Hepatocyte (in vitro differentiated cells): ENCODE data around the gene SPATA12. TPM values are rescaled to one million over a fixed set of nuclear protein-coding genes. Genes with fewer than 3 reads are reported as not detected.

Experiments
- DNase-seq: peaks from one replicate; pipeline ENCODE4 v3.0.0-alpha.2; 2016; ENCODE audit warnings: low spot score
- H2AFZ ChIP-seq: fragments of 200-600 bp; sonication (generic); 2 replicates; pipeline ENCODE4 v1.6.0; 2016; ENCODE audit warnings: antibody characterized with exemption, mild to moderate bottlenecking
- H3K27ac ChIP-seq: fragments of 200-600 bp; sonication (generic); 2 replicates; pipeline ENCODE4 v1.5.1; 2016; ENCODE audit warnings: mild to moderate bottlenecking
- H3K27me3 ChIP-seq: fragments of 200-600 bp; sonication (generic); 2 replicates; pipeline ENCODE4 v1.6.1; 2016
- H3K36me3 ChIP-seq: fragments of 200-600 bp; sonication (generic); replicated peaks from 2 replicates; pipeline ENCODE4 v1.5.1; 2016; ENCODE audit warnings: low read depth; ENCODE audit not compliant: insufficient read depth
- H3K4me1 ChIP-seq: fragments of 200-600 bp; sonication (generic); 2 replicates; pipeline ENCODE4 v1.5.1; 2016; ENCODE audit warnings: mild to moderate bottlenecking, moderate library complexity; ENCODE audit not compliant: insufficient read depth
- H3K4me2 ChIP-seq: fragments of 200-600 bp; sonication (generic); 2 replicates; pipeline ENCODE4 v1.6.0; 2016
- H3K4me3 ChIP-seq: fragments of 200-600 bp; sonication (generic); 2 replicates; pipeline ENCODE4 v1.5.1; 2016; ENCODE audit warnings: mild to moderate bottlenecking
- H3K79me2 ChIP-seq: fragments of 200-600 bp; sonication (generic); 2 replicates; pipeline ENCODE4 v1.6.0; 2017; ENCODE audit warnings: mild to moderate bottlenecking
- H3K9me2 ChIP-seq: fragments of 200-600 bp; sonication (generic); replicated peaks from 2 replicates; pipeline ENCODE4 v1.6.0; 2017; ENCODE audit warnings: mild to moderate bottlenecking; ENCODE audit not compliant: insufficient read depth
- H3K9me3 ChIP-seq: fragments of 200-600 bp; sonication (generic); 2 replicates; pipeline ENCODE4 v1.5.1; 2016; ENCODE audit warnings: low read depth, mild to moderate bottlenecking
- H4K20me1 ChIP-seq: fragments of 200-600 bp; sonication (generic); 2 replicates; pipeline ENCODE4 v1.6.0; 2016; ENCODE audit warnings: mild to moderate bottlenecking; ENCODE audit not compliant: insufficient read depth, poor library complexity, severe bottlenecking
- EZH2 ChIP-seq: fragments of 200-600 bp; sonication (generic); IDR thresholded peaks from 2 replicates; pipeline ENCODE4 v1.6.1; 2016; ENCODE audit warnings: antibody characterized with exemption, mild to moderate bottlenecking, borderline replicate concordance
- EZH2phosphoT487 ChIP-seq: fragments of 200-600 bp; sonication (generic); IDR thresholded peaks from one replicate; pipeline ENCODE4 v1.6.1; 2018; ENCODE audit warnings: antibody characterized with exemption, mild to moderate bottlenecking, low read depth, moderate library complexity; ENCODE audit not compliant: unreplicated experiment, severe bottlenecking
- WGBS: methylation state at CpG from one replicate; pipeline ENCODE4 v1.1.6; 2016; ENCODE audit warnings: low lambda C conversion rate; ENCODE audit errors: missing lambda C conversion rate; 5-methylcytosine and 5-hydroxymethylcytosine counted together
- polyA plus RNA-seq: library from polyadenylated mRNA; unstranded; fragments of >200 nt; fragmentation: Nextera tagmentation; extraction: Ambion mirVana; gene quantifications from 2 replicates; pipeline ENCODE4 v1.2.1, GENCODE V29; 2016
- total RNA-seq: library from RNA; depleted of rRNA; stranded (reverse); fragments of >200 nt; gene quantifications from 2 replicates; pipeline ENCODE4 v1.2.3, GENCODE V29; 2014
- TF ChIP-seq, protein P1 (sequence below): fragments of 200-600 bp; sonication (generic); IDR thresholded peaks from 2 replicates; pipeline ENCODE4 v1.5.1; 2016; ENCODE audit warnings: antibody characterized with exemption, mild to moderate bottlenecking; ENCODE audit not compliant: poor library complexity

The SPATA12 gene
- total and polyA plus RNA-seq, 2 experiments from 2014 or later = 0.10 to 0.25 TPM

DNA sequence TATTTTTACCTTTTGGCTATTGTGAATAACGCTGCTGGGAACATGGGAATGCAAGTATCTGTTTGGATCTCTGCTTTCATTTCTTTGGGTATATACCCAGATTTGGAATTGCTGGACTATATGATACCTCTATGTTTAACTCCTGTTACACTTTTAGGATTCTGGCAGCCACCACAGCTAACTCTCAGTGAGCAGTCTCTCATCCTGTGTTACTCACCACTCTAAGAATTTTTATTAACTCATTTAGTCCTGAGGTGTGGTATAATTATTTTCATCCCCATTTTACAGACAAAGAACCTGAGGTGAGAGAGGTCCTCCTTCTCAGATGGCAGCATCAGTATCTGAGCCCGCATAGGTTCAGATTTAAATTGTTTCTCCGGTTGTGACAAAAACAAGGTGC is 1.1 kb downstream of the SPATA12 start:
- peaks cover 3% of the 10 kb centered on the region for H3K4me1 ChIP-seq
- no peak overlapping the region for H2AFZ ChIP-seq
- no peaks in the 10 kb centered on the region for H3K9me3 ChIP-seq
- TF ChIP-seq, protein P1, sequence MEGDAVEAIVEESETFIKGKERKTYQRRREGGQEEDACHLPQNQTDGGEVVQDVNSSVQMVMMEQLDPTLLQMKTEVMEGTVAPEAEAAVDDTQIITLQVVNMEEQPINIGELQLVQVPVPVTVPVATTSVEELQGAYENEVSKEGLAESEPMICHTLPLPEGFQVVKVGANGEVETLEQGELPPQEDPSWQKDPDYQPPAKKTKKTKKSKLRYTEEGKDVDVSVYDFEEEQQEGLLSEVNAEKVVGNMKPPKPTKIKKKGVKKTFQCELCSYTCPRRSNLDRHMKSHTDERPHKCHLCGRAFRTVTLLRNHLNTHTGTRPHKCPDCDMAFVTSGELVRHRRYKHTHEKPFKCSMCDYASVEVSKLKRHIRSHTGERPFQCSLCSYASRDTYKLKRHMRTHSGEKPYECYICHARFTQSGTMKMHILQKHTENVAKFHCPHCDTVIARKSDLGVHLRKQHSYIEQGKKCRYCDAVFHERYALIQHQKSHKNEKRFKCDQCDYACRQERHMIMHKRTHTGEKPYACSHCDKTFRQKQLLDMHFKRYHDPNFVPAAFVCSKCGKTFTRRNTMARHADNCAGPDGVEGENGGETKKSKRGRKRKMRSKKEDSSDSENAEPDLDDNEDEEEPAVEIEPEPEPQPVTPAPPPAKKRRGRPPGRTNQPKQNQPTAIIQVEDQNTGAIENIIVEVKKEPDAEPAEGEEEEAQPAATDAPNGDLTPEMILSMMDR = no peak
- TF ChIP-seq EZH2phosphoT487 (no peak), EZH2 (no peak)
- no peak overlapping the region for H3K4me3 ChIP-seq
- no peaks in the 10 kb centered on the region for H3K27me3 ChIP-seq
- H3K9me2 ChIP-seq = no peaks in the 10 kb centered on the region
- no peak overlapping the region for H3K4me2 ChIP-seq
- WGBS = 89% methylated on average over 3 of the region's 3 CpGs
- H3K36me3 ChIP-seq = no peaks in the 10 kb centered on the region
- H4K20me1 ChIP-seq = no peaks in the 10 kb centered on the region
- peaks cover 10% of the 10 kb centered on the region for H3K79me2 ChIP-seq
- no peak for DNase-seq
- peak overlapping the region; percentile 85 for H3K27ac ChIP-seq

DNA sequence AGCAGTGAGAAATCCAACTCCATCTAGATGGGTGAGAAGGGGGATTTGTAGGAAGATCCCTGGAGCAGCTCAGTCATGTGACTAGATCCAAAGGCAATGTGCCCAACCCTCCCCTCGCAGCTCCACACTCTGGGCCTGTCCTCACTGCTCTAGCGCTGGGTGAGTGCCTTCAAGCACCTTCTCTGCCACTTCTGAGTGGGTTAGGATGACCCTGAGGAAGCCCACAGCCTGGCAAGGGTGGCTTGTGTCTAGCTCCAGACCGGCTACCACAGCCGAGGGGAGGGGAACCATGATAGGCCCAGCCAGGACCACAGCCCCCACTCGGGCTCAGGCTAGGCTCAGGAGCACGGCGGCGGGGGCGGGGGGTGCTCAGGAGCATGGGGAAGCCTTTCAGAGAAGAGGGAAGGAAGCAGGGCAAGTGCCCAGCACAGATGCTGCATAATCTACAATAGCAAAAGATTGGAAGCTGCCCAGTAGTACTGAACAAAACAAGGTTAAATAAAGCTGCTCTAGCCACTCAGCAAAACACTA is 1.7 kb downstream of the SPATA12 start:
- Histone ChIP-seq H2AFZ (no peak overlapping the region), H4K20me1 (no peaks in the 10 kb centered on the region), H3K79me2 (peaks cover 14% of the 10 kb centered on the region), H3K4me3 (no peak overlapping the region), H3K36me3 (no peaks in the 10 kb centered on the region), H3K9me3 (no peaks in the 10 kb centered on the region), H3K27ac (no peak overlapping the region), H3K4me1 (peaks cover 3% of the 10 kb centered on the region), H3K9me2 (no peaks in the 10 kb centered on the region), H3K4me2 (no peak overlapping the region), H3K27me3 (no peaks in the 10 kb centered on the region)
- WGBS = 56% methylated on average over 9 of the region's 9 CpGs
- TF ChIP-seq EZH2 (no peak), EZH2phosphoT487 (no peak)
- TF ChIP-seq, protein P1 = no peak
- DNase-seq = no peak

DNA sequence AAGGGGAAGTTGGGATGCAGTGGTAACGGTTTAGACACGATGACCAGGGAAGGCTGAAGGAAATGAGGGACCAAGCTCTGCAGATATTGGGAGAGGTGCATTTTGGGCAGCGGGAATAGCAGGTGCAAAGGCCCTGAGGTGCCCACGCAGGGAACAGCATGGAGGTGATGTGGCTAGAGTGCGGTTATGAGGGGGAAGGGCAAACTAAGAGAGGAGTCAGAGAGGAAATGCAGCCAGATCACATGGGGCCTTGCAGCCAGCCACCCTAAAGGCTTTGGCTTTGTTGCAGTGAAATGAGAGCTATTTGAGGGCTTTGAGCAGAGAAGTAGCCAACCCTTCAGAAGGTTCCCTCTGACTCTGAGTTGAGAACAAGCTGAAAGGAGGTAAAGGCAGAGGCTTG is 2.6 kb downstream of the SPATA12 start:
- Histone ChIP-seq H3K27ac (no peak overlapping the region), H3K9me3 (no peaks in the 10 kb centered on the region), H3K79me2 (peaks cover 14% of the 10 kb centered on the region), H3K4me2 (no peak overlapping the region), H3K9me2 (no peaks in the 10 kb centered on the region), H3K36me3 (no peaks in the 10 kb centered on the region), H4K20me1 (no peaks in the 10 kb centered on the region), H3K4me1 (peaks cover 3% of the 10 kb centered on the region), H2AFZ (no peak overlapping the region), H3K4me3 (no peak overlapping the region), H3K27me3 (no peaks in the 10 kb centered on the region)
- TF ChIP-seq, protein P1 = no peak
- TF ChIP-seq EZH2 = no peak
- TF ChIP-seq EZH2phosphoT487 = no peak
- 98% methylated on average over 5 of the region's 5 CpGs for WGBS
- DNase-seq = no peak
